Transverse colon (tissue), 4 donors: ENCODE results near the gene SESTD1.

Experiments used
- CTCF ChIP-seq, 5 experiments: fragments of 200-600 bp in 3 of 5; fragments of 450-650 bp in 2 of 5; sonication (generic) in 3 of 5; IDR thresholded peaks; 1 replicate in 2 of 5; 2 replicates in 3 of 5; pipeline ENCODE4 v1.5.1; 2016 to 2017; ENCODE audit warnings: antibody characterized with exemption in 5 of 5, inconsistent platforms in 3 of 5, mild to moderate bottlenecking in 2 of 5, moderate library complexity in 1 of 5
- POLR2A ChIP-seq: fragments of 450-650 bp; IDR thresholded peaks from one replicate; pipeline ENCODE4 v1.6.1; 2016; ENCODE audit warnings: antibody characterized with exemption, mild to moderate bottlenecking, moderate library complexity
- POLR2AphosphoS5 ChIP-seq, 3 donors: sonication (generic); formaldehyde crosslinking; IDR thresholded peaks; one replicate each; pipeline ENCODE4 v1.6.1; 2016; ENCODE audit warnings: antibody characterized with exemption in 3 of 3

GRCh38 chr2:179057737-179058136 lies 206.9 kb downstream of the SESTD1 start:
- no peak for TF ChIP-seq CTCF (IDR thresholded peaks at IDR 0.05)
- no peak for TF ChIP-seq POLR2A
- TF ChIP-seq POLR2AphosphoS5 (IDR thresholded peaks at IDR 0.05), result no peak
